Mammary epithelial cell (primary cell): ENCODE measurements around the gene KANK4.

ENCODE experiments used
- CTCF ChIP-seq, 2 donors: IDR thresholded peaks in 1 of 2; conservative IDR thresholded peaks in 1 of 2; 2 replicates each; pipeline ENCODE4 v1.5.1; 2011 to 2012; ENCODE audit warnings: inconsistent platforms in 2 of 2, low read length in 2 of 2, mild to moderate bottlenecking in 2 of 2, control low read depth in 1 of 2, low read depth in 1 of 2; ENCODE audit not compliant: insufficient read depth in 1 of 2; ENCODE audit errors: extremely low read depth in 1 of 2
- EZH2 ChIP-seq: IDR thresholded peaks from 2 replicates; pipeline ENCODE4 v1.6.1; 2012; ENCODE audit warnings: low read length, inconsistent platforms, borderline replicate concordance

DNA sequence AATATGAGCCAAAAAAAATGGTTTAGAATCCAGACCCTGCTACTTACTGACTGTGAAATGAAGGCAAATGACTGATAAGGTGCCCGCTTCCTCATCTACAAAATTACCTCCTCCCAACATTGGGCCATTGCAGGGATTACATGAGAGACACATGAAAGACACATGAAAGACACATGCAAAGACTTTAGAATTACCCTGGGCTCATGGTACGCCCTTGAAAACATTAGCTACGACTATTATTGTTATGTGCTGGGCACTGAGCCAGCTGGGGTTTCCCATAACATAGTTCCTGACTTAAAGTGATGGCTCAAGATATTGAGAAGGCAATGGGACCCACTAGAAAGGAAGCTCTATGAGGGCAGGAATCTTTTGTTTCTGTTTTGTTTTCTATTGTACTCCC is 43.7 kb upstream of the KANK4 start:
- TF ChIP-seq CTCF (conservative IDR thresholded peaks at IDR 0.05 in 1 of 2, IDR thresholded peaks at IDR 0.05 in 1 of 2; ENCODE audit: extremely low read depth in 1 of 2, insufficient read depth in 1 of 2, low read depth in 1 of 2, low read length in 2 of 2) (no peak), EZH2 (no peak)
